ENCODE measurements around the gene SGO2. TPM values are rescaled to one million over a fixed set of nuclear protein-coding genes. Genes with fewer than 3 reads are reported as not detected.

The SGO2 gene, protein sequence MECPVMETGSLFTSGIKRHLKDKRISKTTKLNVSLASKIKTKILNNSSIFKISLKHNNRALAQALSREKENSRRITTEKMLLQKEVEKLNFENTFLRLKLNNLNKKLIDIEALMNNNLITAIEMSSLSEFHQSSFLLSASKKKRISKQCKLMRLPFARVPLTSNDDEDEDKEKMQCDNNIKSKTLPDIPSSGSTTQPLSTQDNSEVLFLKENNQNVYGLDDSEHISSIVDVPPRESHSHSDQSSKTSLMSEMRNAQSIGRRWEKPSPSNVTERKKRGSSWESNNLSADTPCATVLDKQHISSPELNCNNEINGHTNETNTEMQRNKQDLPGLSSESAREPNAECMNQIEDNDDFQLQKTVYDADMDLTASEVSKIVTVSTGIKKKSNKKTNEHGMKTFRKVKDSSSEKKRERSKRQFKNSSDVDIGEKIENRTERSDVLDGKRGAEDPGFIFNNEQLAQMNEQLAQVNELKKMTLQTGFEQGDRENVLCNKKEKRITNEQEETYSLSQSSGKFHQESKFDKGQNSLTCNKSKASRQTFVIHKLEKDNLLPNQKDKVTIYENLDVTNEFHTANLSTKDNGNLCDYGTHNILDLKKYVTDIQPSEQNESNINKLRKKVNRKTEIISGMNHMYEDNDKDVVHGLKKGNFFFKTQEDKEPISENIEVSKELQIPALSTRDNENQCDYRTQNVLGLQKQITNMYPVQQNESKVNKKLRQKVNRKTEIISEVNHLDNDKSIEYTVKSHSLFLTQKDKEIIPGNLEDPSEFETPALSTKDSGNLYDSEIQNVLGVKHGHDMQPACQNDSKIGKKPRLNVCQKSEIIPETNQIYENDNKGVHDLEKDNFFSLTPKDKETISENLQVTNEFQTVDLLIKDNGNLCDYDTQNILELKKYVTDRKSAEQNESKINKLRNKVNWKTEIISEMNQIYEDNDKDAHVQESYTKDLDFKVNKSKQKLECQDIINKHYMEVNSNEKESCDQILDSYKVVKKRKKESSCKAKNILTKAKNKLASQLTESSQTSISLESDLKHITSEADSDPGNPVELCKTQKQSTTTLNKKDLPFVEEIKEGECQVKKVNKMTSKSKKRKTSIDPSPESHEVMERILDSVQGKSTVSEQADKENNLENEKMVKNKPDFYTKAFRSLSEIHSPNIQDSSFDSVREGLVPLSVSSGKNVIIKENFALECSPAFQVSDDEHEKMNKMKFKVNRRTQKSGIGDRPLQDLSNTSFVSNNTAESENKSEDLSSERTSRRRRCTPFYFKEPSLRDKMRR
- total RNA-seq: 1 to 10 TPM; 1.6 to 5.2 (median 3.2) TPM

DNA sequence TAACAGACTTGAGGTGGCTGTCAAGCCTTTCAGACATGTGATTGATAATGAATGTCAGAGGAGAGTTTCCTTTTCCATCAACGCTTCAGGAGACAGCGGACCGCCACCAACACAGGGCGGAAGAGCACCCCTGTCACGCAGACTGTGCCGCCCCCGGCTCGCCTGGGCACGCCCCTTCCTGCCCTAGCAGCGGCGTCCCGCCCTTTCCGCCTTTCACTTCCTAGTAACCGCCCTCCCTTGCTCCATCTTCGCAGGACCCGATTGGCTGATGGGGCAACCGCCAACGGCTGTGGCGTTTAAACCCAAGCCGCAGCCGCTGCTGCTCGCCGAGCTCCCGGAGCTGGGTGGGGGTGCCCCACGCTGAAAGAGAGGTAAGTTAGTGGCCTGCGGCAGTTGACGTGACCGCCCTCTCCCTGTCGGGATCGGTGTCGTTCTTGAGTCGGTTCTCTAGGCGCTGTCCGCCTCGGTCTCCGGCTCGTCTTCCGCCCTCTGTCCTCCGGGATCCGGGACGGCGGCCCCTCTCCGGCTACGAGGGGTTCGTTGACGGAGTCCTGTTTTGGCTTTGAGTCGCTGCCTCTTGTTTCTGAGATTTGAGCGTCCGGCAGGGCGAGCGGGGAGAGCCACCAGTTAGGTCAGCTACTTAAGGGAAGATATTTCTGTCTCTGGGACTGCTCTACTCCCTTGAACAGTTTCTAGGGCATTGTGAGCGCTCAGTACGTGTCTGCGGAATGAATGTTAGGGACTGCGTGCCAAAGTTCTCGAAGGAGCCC, at the start of gene SGO2:
TSS of gene SGO2 (plus strand) at position 326 of the 770 bp plus-strand sequence. CDS start 6,769 bp downstream, outside the sequence.
- Histone ChIP-seq H3K4me3 (replicated peaks in 1 of 3) (peak within 1 kb of the TSS; percentile 25 to 67 (median 38)), H3K27me3 (no peaks in the 10 kb centered on the region), H3K4me1 (peaks cover 3 to 6% of the 10 kb centered on the region in 2 donors), H3K27ac (no peak within 1 kb of the TSS), H3K9me3 (no peaks in the 10 kb centered on the region), H3K36me3 (no peaks in the 10 kb centered on the region)
- WGBS, 2 donors: 0 to 1% methylated on average over 35 to 42 of the region's 56 CpGs
- intact Hi-C loops (cut with DNase I): no loop called here
- TF ChIP-seq, protein P1, sequence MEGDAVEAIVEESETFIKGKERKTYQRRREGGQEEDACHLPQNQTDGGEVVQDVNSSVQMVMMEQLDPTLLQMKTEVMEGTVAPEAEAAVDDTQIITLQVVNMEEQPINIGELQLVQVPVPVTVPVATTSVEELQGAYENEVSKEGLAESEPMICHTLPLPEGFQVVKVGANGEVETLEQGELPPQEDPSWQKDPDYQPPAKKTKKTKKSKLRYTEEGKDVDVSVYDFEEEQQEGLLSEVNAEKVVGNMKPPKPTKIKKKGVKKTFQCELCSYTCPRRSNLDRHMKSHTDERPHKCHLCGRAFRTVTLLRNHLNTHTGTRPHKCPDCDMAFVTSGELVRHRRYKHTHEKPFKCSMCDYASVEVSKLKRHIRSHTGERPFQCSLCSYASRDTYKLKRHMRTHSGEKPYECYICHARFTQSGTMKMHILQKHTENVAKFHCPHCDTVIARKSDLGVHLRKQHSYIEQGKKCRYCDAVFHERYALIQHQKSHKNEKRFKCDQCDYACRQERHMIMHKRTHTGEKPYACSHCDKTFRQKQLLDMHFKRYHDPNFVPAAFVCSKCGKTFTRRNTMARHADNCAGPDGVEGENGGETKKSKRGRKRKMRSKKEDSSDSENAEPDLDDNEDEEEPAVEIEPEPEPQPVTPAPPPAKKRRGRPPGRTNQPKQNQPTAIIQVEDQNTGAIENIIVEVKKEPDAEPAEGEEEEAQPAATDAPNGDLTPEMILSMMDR (IDR thresholded peaks at IDR 0.05): no peak
- peak in 1 of 2 donors; percentile 79 for TF ChIP-seq POLR2A (IDR thresholded peaks at IDR 0.05)
- peak; percentile 93 to 95 for DNase-seq

DNA sequence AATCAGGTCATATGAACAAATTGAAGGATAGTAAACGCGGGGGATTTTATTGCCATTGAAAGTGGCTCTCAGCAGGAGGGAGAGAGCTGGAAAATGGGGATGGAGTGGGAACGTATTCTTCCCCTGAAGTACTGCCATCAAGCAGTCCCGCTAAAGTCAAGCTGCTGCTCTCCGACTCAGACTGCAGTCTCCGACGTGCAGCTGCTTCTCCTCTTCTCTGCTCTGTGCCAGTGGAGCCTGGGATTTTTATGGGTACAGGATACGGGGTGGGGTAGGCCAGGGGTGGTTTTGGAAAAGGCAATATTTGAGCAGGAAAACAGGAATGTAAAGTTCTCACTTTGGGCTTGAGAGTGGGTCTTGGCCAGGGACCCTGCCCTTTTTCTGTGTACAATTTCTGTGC, 49.2 kb upstream of the SGO2 start:
- WGBS, 2 donors: 79% methylated on average over 8 of the region's 8 CpGs
- Histone ChIP-seq H3K9me3 (no peaks in the 10 kb centered on the region), H3K36me3 (peaks cover 11 to 21% of the 10 kb centered on the region in 2 donors), H3K4me1 (no peaks in the 10 kb centered on the region), H3K27ac (no peak overlapping the region), H3K27me3 (no peaks in the 10 kb centered on the region), H3K4me3 (replicated peaks in 1 of 3) (no peak overlapping the region)
- DNase-seq: no peak
- intact Hi-C loops (cut with DNase I): loop anchor here (10.0 kb wide), 1 partner anchor 162 kb away; no protein-coding TSS in a partner anchor
- TF ChIP-seq POLR2A (IDR thresholded peaks at IDR 0.05): no peak
- TF ChIP-seq, protein P1 (IDR thresholded peaks at IDR 0.05): no peak

DNA sequence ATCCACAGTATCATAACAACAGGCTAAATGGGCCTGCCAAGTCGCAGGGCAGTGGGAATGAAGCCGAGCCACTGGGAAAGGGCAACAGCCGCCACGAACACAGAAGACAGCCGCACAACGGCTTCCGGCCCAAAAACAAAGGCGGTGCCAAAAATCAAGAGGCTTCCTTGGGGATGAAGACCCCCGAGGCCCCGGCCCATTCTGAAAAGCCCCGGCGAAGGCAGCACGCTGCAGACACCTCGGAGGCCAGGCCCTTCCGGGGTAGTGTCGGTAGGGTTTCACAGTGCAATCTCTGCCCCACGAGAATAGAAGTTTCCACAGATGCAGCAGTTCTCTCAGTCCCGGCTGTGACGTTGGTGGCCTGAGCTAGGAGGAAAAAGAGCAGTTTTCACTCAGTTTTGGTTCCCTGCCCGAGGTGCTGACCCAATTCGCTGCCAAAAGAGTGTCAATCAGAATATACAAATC, 48.3 kb upstream of the SGO2 start:
- no peaks in the 10 kb centered on the region for H3K27me3 ChIP-seq
- no peaks in the 10 kb centered on the region for H3K4me1 ChIP-seq
- peak overlapping the region in 1 of 3 donors; percentile 28 for H3K27ac ChIP-seq
- H3K4me3 ChIP-seq (replicated peaks in 1 of 3): no peak overlapping the region
- no peak for TF ChIP-seq POLR2A (IDR thresholded peaks at IDR 0.05)
- TF ChIP-seq, protein P1 (IDR thresholded peaks at IDR 0.05): no peak
- 88 to 93% methylated on average over 21 of the region's 21 CpGs for WGBS, 2 donors
- DNase-seq: no peak
- intact Hi-C loops (cut with DNase I): loop anchor here (10.0 kb wide), 1 partner anchor 163 kb away; no protein-coding TSS in a partner anchor
- peaks cover 9 to 19% of the 10 kb centered on the region in 2 donors for H3K36me3 ChIP-seq
- no peaks in the 10 kb centered on the region for H3K9me3 ChIP-seq

DNA sequence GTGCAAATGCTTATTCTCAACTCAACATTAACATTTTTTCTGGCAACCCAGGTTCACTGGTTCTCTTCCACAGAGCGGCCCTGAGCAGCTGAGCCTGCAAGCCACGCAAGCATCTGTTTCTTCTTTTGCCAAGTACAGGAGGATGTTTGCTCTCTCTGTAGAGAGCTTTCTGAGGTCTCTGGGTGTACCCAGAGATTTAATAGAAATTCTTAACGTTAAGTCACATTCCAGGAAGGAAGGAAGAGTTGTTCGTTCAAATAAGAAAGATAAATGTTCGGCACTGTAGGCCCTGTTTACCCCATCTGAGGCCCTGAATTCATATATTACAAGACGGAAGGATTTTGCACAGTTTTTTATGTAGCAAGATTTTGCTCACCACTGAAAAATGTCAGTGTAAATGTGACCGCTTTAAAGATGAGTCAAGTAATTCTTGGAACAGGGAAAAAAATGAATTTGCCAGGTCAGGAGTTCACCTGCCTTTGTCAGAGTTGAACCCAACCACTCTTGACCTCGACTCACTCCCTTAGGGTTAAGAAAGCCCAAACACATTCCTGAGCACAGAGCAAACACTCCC, 46.2 kb upstream of the SGO2 start:
- intact Hi-C loops (cut with DNase I): loop anchor here (5.0 to 10.0 kb wide), 2 partner anchors 165 to 497 kb away; no protein-coding TSS in a partner anchor

More for the DNA sequence above, 46.2 kb upstream of the SGO2 start:
- Histone ChIP-seq H3K9me3 (no peaks in the 10 kb centered on the region), H3K36me3 (peaks cover 3 to 11% of the 10 kb centered on the region in 2 donors), H3K4me1 (no peaks in the 10 kb centered on the region), H3K4me3 (replicated peaks in 1 of 3) (no peak overlapping the region), H3K27ac (no peak overlapping the region), H3K27me3 (no peaks in the 10 kb centered on the region)
- TF ChIP-seq, protein P1 (IDR thresholded peaks at IDR 0.05): no peak
- TF ChIP-seq POLR2A (IDR thresholded peaks at IDR 0.05): no peak
- no peak for DNase-seq
- WGBS, 2 donors: 62 to 69% methylated on average over 8 of the region's 8 CpGs
